ENCODE measurements around the gene POLG2.

The POLG2 gene

DNA sequence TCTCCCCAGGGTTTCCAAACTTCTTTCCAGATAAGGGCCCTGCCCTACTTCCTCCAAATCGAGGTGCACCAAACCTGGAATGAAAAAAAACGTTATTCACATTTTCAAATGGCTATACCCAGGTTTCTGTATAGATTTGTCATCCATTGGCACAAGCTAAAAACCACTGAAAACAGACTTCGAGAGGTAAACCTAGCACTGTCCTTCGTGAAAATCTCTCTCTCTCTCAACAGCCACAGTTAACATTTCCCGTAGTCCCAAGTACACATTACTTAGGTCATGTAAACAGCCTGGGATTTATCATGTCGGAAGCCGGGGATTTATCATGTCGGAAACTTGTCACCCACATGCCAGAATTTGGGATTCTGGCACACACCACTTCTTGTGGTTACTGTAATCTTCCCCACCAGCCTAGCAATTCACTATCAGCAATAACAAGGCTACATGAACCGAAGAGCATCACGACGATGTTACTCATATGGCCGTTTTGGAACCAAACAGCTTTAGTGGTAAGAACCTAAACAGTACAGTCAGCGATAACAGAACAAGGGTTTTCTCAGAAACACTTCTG, 8.0 kb upstream of the POLG2 start:
- Histone ChIP-seq H3K4me1 (ENCODE audit: control insufficient read depth, insufficient read depth, low read length) (no peaks in the 10 kb centered on the region), H3K9me3 (ENCODE audit: control insufficient read depth, insufficient read depth, low read length) (no peaks in the 10 kb centered on the region), H3K36me3 (ENCODE audit: control insufficient read depth, insufficient read depth, low read length) (peaks cover 43% of the 10 kb centered on the region)

DNA sequence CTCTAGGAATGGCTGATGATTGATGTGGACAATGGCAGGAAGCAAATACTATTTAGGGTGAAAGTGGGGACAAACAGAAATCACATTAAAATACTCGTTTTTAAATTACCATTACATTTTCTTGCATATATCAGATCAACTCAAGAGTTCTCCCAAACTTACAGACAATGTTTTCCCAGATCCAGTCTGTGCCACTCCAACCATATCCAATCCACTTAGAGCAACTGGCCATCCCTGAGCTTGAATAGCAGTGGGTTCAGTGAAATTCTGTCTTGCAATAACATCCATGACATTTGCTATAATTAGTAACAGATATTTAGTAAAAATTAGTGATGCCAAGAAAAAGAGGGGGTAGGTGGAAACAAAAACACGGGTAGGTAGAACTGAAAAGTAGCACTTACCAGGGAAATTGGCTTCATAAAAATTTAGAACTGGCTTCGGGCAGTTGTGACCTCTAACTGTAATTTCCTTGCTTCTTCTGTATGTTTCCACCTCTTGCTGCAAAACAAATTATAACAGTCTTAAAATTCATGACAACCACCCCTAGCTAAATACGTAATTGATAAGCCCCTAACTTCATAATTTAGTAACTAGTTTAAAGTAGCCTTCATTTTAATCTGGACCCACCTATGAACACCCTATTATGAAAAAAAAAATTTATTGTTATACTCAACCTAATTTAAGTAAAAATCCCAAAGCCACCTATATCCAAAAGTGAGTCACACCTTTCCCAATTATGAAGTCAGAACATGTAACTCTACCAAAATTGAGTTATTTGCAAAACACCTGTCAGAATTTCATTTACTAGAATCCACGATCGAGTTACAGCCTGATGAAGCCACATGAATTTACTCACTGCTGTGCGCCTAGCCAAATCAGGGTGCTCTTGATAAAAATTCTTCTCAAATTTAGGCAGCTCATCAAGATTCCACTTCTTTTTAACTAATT, 7.2 kb upstream of the POLG2 start:
- H3K9ac ChIP-seq (ENCODE audit: low read depth, low read length) = peak overlapping the region; percentile 100
- H3K4me3 ChIP-seq (ENCODE audit: low read depth, low read length) = peak overlapping the region; percentile 98
- H3K9me3 ChIP-seq (ENCODE audit: control insufficient read depth, insufficient read depth, low read length) = no peaks in the 10 kb centered on the region
- H3K36me3 ChIP-seq (ENCODE audit: control insufficient read depth, insufficient read depth, low read length) = peaks cover 44% of the 10 kb centered on the region
- no peaks in the 10 kb centered on the region for H3K4me1 ChIP-seq (ENCODE audit: control insufficient read depth, insufficient read depth, low read length)
- no peaks in the 10 kb centered on the region for H3K27me3 ChIP-seq (ENCODE audit: control insufficient read depth, insufficient read depth, low read length)

More for the DNA sequence above, 8.0 kb upstream of the POLG2 start:
- Histone ChIP-seq H3K9ac (ENCODE audit: low read depth, low read length) (peak overlapping the region; percentile 100), H3K4me3 (ENCODE audit: low read depth, low read length) (peak overlapping the region; percentile 98), H3K27me3 (ENCODE audit: control insufficient read depth, insufficient read depth, low read length) (no peaks in the 10 kb centered on the region)

DNA sequence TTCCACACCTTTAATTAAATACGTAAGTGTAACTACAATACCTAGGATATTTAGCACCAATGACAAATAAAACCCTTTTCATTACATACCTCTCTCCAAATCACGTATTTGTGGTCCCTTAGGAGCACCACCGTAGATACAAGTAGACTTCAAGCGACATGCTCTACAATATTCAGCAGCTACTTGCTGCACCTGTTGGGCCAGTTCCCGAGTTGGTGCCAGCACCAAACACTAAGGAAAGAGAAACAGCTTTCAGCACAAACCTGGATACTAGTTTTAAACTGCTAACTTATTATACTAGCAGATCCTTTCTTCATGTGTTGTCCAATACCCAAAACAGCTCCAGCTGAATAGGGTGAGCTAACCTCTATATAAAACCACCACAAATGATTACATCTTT, 6.5 kb upstream of the POLG2 start:
- H3K36me3 ChIP-seq (ENCODE audit: control insufficient read depth, insufficient read depth, low read length) = peaks cover 44% of the 10 kb centered on the region
- no peaks in the 10 kb centered on the region for H3K4me1 ChIP-seq (ENCODE audit: control insufficient read depth, insufficient read depth, low read length)
- no peak overlapping the region for H3K9ac ChIP-seq (ENCODE audit: low read depth, low read length)
- H3K4me3 ChIP-seq (ENCODE audit: low read depth, low read length) = no peak overlapping the region
- H3K9me3 ChIP-seq (ENCODE audit: control insufficient read depth, insufficient read depth, low read length) = no peaks in the 10 kb centered on the region
- no peaks in the 10 kb centered on the region for H3K27me3 ChIP-seq (ENCODE audit: control insufficient read depth, insufficient read depth, low read length)

DNA sequence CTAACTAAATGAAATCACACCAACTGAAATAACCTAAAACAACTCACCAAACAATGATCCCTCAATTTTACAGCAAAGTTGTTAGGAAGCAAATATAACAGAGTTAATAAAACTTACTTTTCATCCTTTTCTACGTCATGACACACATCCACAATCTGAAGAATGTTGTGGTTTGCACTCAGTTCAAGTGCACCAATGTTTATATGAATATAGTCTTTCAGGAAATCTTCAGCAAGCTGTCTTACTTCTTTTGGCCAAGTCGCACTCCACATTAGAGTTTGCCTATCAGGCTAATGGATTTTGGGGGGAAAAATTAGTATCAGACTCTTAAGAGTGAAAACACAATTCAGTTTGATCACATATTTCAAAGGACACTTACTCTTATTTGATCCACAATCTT, 6.0 kb upstream of the POLG2 start:
- H3K4me3 ChIP-seq (ENCODE audit: low read depth, low read length) = no peak overlapping the region
- H3K27me3 ChIP-seq (ENCODE audit: control insufficient read depth, insufficient read depth, low read length) = no peaks in the 10 kb centered on the region
- peaks cover 44% of the 10 kb centered on the region for H3K36me3 ChIP-seq (ENCODE audit: control insufficient read depth, insufficient read depth, low read length)
- H3K9ac ChIP-seq (ENCODE audit: low read depth, low read length) = no peak overlapping the region
- H3K9me3 ChIP-seq (ENCODE audit: control insufficient read depth, insufficient read depth, low read length) = no peaks in the 10 kb centered on the region
- no peaks in the 10 kb centered on the region for H3K4me1 ChIP-seq (ENCODE audit: control insufficient read depth, insufficient read depth, low read length)

DNA sequence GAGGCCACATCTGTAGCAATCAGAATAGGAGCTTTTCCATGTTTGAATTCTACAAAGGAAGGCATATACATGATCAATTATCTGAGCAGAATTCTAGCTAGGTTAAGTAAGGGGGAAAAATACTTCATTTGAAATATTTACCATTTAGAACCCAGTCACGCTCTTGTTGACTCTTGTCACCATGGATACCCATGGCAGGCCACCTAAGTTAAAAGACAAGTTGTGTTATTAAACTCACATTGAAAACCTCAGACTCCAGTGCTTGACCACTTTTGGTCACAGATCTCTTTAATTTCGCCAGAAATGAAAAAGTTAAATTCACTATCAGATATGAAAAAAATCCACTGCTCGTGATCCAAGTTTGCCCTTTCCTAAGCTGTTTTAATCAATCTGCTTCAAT, 5.2 kb upstream of the POLG2 start:
- Histone ChIP-seq H3K4me1 (ENCODE audit: control insufficient read depth, insufficient read depth, low read length) (no peaks in the 10 kb centered on the region), H3K9ac (ENCODE audit: low read depth, low read length) (no peak overlapping the region)

DNA sequence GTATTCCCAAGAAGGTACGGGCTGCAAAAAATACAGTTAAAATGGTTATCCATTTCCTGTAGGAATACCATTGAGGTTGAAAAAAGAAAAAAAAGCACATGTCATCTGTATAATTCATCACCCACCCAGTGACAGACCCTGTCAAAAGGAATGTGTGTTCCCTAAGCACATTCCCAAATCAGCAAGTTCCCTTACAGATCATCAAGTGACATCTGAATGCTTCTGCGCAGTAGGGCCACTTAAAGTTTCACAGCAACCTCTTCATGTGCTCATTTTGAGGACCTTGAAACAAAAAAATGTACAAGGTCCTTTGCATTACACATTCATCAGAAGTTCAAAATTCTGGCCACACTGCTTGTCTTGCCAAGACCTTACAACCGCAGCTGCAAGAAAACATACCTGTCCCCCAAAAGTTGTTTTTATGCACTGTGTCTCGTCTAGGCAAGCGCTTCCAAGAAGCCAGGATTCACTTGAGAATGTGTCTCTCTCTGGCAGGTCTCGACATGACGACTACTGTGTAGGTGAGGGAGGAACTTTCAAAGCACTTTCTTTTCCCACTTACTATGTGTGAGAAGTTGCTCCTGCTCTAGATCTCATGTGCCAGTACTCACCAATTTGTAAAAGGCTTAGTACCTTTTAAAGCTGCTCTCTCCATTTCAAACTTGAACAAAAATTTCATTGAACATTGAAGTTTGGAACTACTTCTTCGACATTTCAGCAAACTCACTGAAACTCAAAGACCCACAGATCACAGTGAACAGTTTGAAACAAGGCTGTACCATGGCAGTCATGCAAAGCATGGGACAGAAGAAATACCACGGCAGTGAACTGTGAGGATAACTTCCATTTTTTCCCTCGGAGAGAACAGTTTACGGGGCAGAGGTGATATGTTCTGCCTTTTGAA, 4.3 kb upstream of the POLG2 start:
- Histone ChIP-seq H3K9me3 (ENCODE audit: control insufficient read depth, insufficient read depth, low read length) (no peaks in the 10 kb centered on the region), H3K4me1 (ENCODE audit: control insufficient read depth, insufficient read depth, low read length) (no peaks in the 10 kb centered on the region), H3K9ac (ENCODE audit: low read depth, low read length) (no peak overlapping the region), H3K36me3 (ENCODE audit: control insufficient read depth, insufficient read depth, low read length) (peaks cover 44% of the 10 kb centered on the region), H3K4me3 (ENCODE audit: low read depth, low read length) (no peak overlapping the region), H3K27me3 (ENCODE audit: control insufficient read depth, insufficient read depth, low read length) (no peaks in the 10 kb centered on the region)

More for the DNA sequence above, 5.2 kb upstream of the POLG2 start:
- Histone ChIP-seq H3K36me3 (ENCODE audit: control insufficient read depth, insufficient read depth, low read length) (peaks cover 44% of the 10 kb centered on the region), H3K4me3 (ENCODE audit: low read depth, low read length) (no peak overlapping the region), H3K27me3 (ENCODE audit: control insufficient read depth, insufficient read depth, low read length) (no peaks in the 10 kb centered on the region), H3K9me3 (ENCODE audit: control insufficient read depth, insufficient read depth, low read length) (no peaks in the 10 kb centered on the region)

DNA sequence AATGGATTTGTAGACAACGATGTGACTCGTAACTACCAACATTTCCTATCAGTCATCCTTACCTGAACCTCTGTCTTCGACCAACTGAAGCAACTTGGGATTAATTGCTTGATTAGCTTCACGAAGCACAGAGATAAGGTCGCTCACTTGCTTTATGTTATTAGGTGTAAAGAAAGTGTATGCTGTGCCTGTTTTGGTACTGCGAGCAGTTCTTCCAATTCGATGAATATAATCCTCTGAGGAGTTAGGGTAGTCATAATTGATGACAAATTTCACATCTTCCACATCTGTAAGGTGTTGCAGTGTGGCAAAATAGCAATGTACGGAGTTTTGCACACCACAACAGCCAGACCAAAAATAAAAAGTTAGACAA, 3.6 kb upstream of the POLG2 start:
- Histone ChIP-seq H3K4me3 (ENCODE audit: low read depth, low read length) (no peak overlapping the region), H3K4me1 (ENCODE audit: control insufficient read depth, insufficient read depth, low read length) (no peaks in the 10 kb centered on the region), H3K9me3 (ENCODE audit: control insufficient read depth, insufficient read depth, low read length) (no peaks in the 10 kb centered on the region), H3K36me3 (ENCODE audit: control insufficient read depth, insufficient read depth, low read length) (peaks cover 44% of the 10 kb centered on the region), H3K9ac (ENCODE audit: low read depth, low read length) (no peak overlapping the region), H3K27me3 (ENCODE audit: control insufficient read depth, insufficient read depth, low read length) (no peaks in the 10 kb centered on the region)

DNA sequence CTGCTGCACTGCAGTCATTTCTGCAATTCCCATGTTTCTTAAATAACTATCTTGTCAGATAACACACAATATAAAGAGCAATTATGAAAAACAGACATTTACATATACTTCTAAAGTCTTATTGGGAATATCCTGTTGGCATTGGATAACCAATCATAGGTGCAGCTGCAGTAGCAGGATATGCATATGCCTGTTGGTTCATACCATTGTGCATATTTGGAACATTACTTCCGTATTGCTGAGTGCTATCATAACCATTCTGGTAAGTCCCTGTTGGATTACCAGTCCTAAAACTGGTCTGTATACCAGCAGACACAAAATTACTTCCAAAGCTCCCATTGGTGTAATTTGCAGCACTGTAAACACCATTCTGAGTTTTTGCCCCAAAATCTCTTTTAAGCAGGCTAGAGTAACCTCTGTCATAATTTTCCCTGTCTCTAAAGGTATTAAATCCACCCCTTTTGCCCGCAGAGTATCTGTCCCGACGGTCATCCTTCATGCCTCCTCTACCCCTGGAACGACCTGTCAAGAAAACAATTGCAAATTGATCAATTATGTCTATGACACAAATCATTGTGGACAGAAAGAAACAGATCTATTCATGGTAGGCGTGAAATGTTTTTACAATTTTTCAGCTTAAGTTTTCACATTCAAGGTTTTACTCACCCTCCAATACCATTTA, 3.1 kb upstream of the POLG2 start:
- H3K27me3 ChIP-seq (ENCODE audit: control insufficient read depth, insufficient read depth, low read length) = no peaks in the 10 kb centered on the region
- no peak overlapping the region for H3K4me3 ChIP-seq (ENCODE audit: low read depth, low read length)
- H3K9ac ChIP-seq (ENCODE audit: low read depth, low read length) = no peak overlapping the region
- peaks cover 44% of the 10 kb centered on the region for H3K36me3 ChIP-seq (ENCODE audit: control insufficient read depth, insufficient read depth, low read length)
- H3K9me3 ChIP-seq (ENCODE audit: control insufficient read depth, insufficient read depth, low read length) = no peaks in the 10 kb centered on the region
- H3K4me1 ChIP-seq (ENCODE audit: control insufficient read depth, insufficient read depth, low read length) = no peaks in the 10 kb centered on the region

DNA sequence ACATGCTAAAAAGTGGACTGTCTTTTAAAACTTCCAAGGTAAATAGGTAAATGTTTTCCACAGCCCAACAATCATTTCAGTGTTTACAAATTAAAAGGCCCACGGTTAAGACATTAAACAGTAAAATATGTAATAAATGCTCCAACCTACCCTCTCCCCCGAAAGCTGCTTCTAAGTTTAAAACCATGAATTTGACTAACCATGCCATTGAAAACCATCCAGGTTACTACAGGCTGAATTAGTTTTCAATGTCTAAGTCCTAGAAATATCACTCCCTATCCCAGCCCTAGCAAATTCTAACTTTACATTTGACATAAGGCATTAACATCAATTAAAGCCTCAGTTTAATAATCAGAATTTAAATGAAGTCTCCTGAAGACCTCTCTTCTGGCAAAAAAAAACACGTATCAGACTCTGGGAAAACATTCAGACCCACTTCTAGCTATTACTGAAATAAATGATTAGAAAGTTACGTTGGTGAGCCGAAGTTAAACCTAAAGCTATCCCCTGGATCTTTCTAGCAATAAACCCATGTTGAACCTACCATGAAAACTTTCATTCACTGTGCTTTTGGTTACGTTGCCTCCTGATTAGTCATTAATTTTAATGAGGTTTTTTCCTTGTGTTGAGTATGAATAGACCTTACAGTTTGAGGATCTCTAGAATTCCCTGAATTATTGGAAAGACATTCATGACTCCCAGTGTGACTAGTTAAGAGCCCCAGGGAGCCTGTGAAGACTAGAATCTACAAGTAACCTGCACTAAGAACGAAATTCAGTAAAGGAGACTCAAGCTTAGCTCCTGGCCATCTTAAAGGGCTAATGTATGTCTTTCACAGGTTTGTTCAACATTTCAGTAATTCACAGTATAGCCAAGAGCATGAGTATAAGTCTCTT, 1.7 kb upstream of the POLG2 start:
- Histone ChIP-seq H3K36me3 (ENCODE audit: control insufficient read depth, insufficient read depth, low read length) (peaks cover 37% of the 10 kb centered on the region), H3K27me3 (ENCODE audit: control insufficient read depth, insufficient read depth, low read length) (no peaks in the 10 kb centered on the region), H3K4me3 (ENCODE audit: low read depth, low read length) (no peak overlapping the region), H3K9ac (ENCODE audit: low read depth, low read length) (no peak overlapping the region), H3K9me3 (ENCODE audit: control insufficient read depth, insufficient read depth, low read length) (no peaks in the 10 kb centered on the region), H3K4me1 (ENCODE audit: control insufficient read depth, insufficient read depth, low read length) (no peaks in the 10 kb centered on the region)

DNA sequence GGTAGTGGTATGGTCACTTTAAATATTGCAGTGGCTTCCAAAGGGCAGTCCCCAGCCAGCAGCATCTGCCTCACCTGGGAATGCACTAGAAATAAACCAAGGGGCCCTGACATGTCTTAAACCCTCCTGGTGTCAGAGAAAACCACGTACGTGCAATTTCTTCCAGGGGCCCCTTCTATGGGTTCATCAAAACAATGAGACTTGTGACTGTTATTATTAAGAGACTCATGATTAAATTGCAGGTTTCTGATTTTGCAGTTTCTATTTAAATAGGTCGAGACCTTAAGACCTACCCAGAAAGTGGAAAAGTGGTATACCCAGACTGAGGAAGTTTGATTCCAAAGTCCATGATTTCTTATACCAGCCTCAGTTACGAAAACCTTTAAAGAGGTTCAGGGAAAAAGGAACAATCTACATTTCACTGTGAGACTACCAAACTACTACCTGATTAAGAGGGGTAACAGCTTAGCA, 746 bp upstream of the POLG2 start:
- Histone ChIP-seq H3K9ac (ENCODE audit: low read depth, low read length) (peak overlapping the region; percentile 62), H3K4me1 (ENCODE audit: control insufficient read depth, insufficient read depth, low read length) (no peaks in the 10 kb centered on the region), H3K9me3 (ENCODE audit: control insufficient read depth, insufficient read depth, low read length) (no peaks in the 10 kb centered on the region), H3K4me3 (ENCODE audit: low read depth, low read length) (peak overlapping the region; percentile 79), H3K27me3 (ENCODE audit: control insufficient read depth, insufficient read depth, low read length) (no peaks in the 10 kb centered on the region), H3K36me3 (ENCODE audit: control insufficient read depth, insufficient read depth, low read length) (peaks cover 30% of the 10 kb centered on the region)

All from iPS-15b (cell line).